Superior temporal gyrus (tissue), 1 donor: Measurements from ENCODE around the gene MDFI.
"Not testable (repeated sequence)": the region's sequence is repeated elsewhere in the genome, so short reads cannot be mapped to it uniquely, and the experiment has no call there.

Experiments used
- DNase-seq: peaks from one replicate; pipeline ENCODE4 v3.0.0-alpha.2; 2016; ENCODE audit errors: extremely low spot score

MDFI gene

DNA sequence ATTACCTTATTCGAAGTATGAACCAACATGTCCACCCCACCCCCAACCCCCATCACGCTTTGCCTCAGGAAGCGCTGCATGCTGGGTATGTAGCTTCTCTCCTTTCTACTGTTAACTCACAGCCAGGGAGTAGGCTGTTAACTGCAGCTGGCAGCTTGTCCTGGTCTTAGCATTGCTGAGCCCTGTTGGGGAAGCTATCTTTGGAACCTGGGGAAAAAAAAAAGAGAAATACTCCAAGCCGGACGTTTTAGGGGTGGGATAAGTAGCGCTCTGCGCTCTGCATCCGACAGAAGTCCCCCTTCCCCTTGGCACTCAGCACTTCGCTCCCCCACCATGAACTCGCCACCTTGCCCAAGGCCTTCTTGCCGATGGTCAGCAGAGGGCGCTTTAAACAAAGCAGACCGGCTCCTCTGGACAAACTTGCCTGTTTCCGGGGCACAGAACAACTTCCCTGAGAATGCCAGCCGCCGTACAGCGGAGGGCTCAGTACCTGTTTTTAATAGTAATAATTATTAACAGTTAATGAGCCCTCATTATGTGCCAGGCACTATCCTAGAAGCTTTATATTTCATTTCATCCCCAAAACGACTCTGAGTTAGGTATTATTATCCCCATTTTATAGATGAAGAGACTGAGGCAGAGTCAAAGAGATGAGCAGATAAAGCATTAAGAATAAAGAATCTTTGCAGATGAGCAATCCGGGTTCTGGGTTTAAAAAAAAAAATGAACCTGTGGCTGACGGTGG lies 35.2 kb upstream of the MDFI start:
- DNase-seq: peak; percentile 88

DNA sequence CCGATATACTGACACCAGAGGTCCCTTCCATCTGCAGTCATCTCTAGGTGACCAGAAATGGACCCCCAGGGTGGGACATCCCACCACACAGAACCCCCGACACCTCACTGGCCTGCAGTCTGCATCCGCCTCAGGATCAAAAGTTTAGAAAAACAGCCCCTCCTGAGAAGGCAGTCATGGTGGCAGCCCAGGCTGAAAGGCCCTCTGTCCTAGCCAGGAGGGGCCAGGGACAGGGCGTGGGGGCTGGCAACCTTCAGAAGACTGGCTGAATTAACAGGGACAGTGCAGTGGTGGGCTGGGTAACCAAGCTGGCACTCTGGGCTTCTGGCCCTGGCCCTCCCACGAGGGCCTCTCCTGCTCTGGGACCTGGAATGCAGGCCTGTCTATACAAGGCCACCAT lies 34.3 kb upstream of the MDFI start:
- no peak for DNase-seq

- no peak for DNase-seq
Observed at GRCh38 chr6:41605649-41606048, 32.6 kb upstream of the MDFI start.

DNA sequence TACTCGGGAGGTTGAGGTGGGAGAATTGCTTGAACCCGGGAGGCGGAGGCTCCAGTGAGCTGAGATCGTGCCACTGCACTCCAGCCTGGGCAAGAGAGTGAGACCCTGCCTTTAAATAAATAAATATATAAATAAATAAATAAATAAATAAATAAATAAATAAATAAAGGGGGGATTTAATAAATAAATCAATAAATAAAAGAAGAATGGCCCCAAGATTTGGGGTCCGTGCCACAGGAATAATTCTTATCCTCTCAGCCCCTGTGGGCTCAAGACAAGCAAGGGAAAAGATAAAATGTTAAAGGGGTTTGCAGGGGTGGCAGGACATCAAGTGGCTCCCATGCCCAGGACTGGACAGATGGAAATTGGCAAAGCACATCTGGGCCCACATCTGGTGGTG lies 31.2 kb upstream of the MDFI start:
- DNase-seq: no peak

DNA sequence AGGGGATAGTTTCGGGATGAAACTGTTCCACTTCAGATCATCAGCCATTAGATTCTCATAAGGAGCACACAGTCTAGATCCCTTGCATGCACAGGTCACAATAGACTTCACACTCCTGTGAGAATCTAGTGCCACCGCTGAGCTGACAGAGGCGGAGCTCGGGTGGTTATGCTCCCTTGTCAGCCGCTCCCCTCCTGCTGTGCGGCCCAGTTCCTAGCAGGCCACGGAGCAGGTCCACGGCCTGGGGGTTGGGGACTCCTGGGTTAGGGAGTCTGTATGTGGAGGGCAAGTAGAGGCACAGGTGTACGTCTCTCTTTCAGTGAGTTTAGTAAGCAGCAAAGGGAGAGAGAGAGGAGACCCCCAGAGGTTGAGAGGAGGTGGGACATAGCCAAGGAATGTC lies 30.5 kb upstream of the MDFI start:
- DNase-seq: no peak

- DNase-seq: no peak
Observed at GRCh38 chr6:41608443-41609151, 29.7 kb upstream of the MDFI start.

DNA sequence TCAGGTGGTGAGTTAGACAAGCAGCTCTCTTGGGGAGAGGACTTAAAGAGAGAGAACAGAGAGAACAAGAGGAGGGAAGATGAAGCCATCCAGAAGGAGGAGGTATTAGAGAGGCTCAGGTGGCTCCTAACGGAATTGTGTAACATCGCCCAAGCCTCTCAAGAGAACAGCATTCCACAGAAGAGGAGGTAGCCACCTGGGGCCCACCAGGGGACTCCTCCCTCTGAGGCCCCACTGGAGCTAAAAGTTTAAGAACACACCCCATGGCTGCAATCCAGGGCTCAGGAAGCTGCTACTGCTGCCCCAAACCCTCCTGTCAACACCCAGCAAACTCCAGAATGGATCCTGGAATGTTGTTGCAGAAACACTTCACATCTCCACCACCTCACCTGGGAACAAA lies 23.6 kb upstream of the MDFI start:
- no peak for DNase-seq

GRCh38 chr6:41615311-41615710 lies 23.0 kb upstream of the MDFI start:
- no peak for DNase-seq

GRCh38 chr6:41618598-41618997 lies 19.7 kb upstream of the MDFI start:
- no peak for DNase-seq

DNA sequence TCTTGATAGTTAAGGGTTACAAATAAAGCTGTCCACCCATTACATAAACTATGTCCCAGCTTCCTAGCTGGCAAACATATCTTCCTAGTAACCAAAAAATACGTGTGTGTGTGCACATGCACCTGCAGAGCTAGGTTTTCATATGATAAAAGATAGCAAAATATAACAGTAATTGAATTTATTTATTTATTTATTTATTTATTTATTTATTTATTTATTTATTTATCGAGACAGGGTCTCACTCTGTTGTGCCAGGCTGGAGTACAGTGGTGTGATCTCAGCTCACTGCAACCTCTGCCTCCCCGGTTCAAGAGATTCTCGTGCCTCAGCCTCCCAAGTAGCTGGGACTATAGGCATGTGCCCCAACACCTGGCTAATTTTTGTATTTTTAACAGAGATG lies 19.1 kb upstream of the MDFI start:
- not testable (repeated sequence) for DNase-seq

- no peak for DNase-seq
Observed at GRCh38 chr6:41621367-41621766, 16.9 kb upstream of the MDFI start.

- no peak for DNase-seq
Observed at GRCh38 chr6:41621802-41622201, 16.5 kb upstream of the MDFI start.

GRCh38 chr6:41622206-41622988 lies 15.9 kb upstream of the MDFI start:
- no peak for DNase-seq

DNA sequence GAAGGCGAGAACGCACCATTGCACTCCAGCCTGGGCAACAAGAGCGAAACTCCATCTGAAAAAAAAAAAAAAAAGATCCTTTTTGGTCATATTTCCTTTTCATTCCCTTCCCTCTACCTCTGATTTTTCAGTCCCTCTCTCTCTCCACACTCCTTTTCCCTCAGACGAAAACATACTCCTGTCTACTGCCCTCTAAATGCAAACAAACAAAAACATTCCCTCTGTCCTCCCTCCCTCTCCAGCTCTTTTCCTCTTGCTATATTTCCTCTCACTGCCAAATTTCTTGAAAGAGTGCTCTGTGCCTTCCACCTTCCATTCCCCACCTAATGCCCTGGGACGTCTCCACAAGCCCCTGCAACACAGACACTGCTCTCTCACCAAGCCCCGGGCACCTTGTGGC lies 14.9 kb upstream of the MDFI start:
- no peak for DNase-seq

DNA sequence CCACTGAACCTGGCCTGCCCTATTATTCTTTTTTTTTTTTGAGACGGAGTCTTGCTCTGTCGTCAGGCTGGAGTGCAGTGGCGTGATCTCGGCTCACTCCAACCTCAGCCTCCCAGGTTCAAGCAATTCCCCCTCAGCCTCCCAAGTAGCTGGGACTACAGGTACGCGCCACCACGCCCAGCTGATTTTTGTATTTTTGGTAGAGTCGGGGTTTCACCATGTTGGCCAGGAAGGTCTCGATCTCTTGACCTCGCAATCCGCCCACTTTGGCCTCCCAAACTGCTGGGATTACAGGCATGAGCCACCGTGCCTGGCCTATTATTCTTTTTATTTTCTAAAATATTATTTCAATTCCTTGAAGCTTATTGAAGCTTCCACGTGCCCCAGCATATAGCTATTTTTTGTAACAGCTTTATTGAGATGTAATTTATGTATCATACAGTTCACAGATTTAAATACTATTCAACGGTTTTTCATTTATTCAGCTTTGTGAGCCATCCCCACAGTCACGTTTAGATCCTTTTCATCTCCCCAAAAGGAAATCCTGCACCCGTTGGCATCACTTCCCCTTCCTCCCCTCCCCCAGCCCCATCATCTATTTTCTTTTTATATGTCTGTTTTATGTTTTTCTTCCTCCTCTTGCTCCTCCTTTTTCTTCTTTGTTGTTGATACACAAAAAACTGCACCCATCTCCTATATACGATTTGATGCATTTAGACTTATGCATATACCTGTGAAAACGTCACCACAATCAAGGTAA lies 13.5 kb upstream of the MDFI start:
- DNase-seq: no peak

- DNase-seq: no peak
Observed at GRCh38 chr6:41625442-41625841, 12.8 kb upstream of the MDFI start.

GRCh38 chr6:41626022-41626421 lies 12.2 kb upstream of the MDFI start:
- no peak for DNase-seq

DNA sequence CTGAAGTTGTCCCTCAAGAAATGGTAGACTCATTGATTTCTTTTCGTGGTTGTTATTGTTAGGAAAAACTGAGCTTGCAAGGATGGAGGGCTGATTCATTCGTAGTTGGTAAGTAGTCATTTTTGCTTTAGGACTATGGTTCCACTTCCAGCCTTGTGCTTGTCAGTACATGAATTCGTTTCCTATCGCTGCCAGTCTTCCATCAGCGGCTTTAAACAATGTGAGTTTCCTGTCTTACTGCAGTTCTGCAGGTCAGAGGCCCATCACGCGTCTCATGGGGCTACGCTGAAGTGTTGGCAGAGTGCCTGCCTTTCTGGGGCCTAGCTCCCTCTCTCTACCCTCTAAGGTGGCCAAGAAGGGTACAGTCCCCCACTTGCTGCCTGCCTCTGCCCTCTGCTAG lies 11.4 kb upstream of the MDFI start:
- DNase-seq: no peak

GRCh38 chr6:41629128-41629527 lies 9.1 kb upstream of the MDFI start:
- no peak for DNase-seq

GRCh38 chr6:41630069-41630468 lies 8.2 kb upstream of the MDFI start:
- DNase-seq: no peak

GRCh38 chr6:41630946-41631345 lies 7.3 kb upstream of the MDFI start:
- DNase-seq: no peak

GRCh38 chr6:41633056-41633634 lies 5.1 kb upstream of the MDFI start:
- DNase-seq: no peak
